GM12878 (cell line): Measurements from ENCODE around the gene ADAD1. TPM values are rescaled to one million over a fixed set of nuclear protein-coding genes. Genes with fewer than 3 reads are reported as not detected.

ENCODE experiments used
- ATAC-seq: fragments of 200-7000 bp; cut with Tn5 transposase; 3 replicates; pipeline ENCODE4 v1.9.1; 2020; ENCODE audit warnings: mild to moderate bottlenecking, moderate library complexity
- BruUV-seq: library from RNA; stranded (reverse); fragments of 400-500 nt; replicated peaks from 2 replicates; lab custom pipeline; 2021; lab: Mats Ljungman, UMichigan
- CTCF ChIA-PET: fragments of 300-600 bp; sonication (Branson Sonifier 250); formaldehyde crosslinking; extraction: SDS; loops from one replicate; lab custom pipeline; 2021; ENCODE audit warnings: inconsistent platforms; lab: Yijun Ruan, JAX
- POLR2A ChIA-PET: fragments of 350-600 bp; formaldehyde crosslinking; extraction: SDS; loops from one replicate; lab custom pipeline; 2021; ENCODE audit warnings: inconsistent platforms; lab: Charles Lee
- RAD21 ChIA-PET: fragments of 300-600 bp; sonication (Branson Sonifier 250); formaldehyde crosslinking; loops from one replicate; lab custom pipeline; 2023; ENCODE audit warnings: antibody characterized with exemption; ENCODE audit not compliant: unreplicated experiment; lab: Charles Lee
- SMC1A ChIA-PET: fragments of 300-600 bp; sonication (Branson Sonifier 250); formaldehyde crosslinking; loops from one replicate; lab custom pipeline; 2023; ENCODE audit not compliant: unreplicated experiment, uncharacterized antibody; lab: Charles Lee
- DNase-seq: peaks from one replicate; pipeline ENCODE4 v3.0.0-alpha.2; 2011; ENCODE audit warnings: low read depth, low spot score
- FAIRE-seq: peaks from 3 replicates; lab custom pipeline; 2011; peaks lifted over from hg19 to GRCh38; lab: Jason Lieb, UNC
- H2AFZ ChIP-seq: 2 replicates; pipeline ENCODE4 v1.6.0; 2011; ENCODE audit warnings: low read depth, low read length, control low read depth; ENCODE audit not compliant: control insufficient read depth
- H3K27ac ChIP-seq: 2 replicates; pipeline ENCODE4 v1.5.1; 2011; ENCODE audit warnings: control low read depth; ENCODE audit not compliant: control insufficient read depth, insufficient read depth
- H3K27me3 ChIP-seq, 2 experiments: replicated peaks in 1 of 2; 2 replicates each; pipeline versions ENCODE4 v1.6.0 to v1.6.1; 2011; ENCODE audit warnings: low read length in 1 of 2; ENCODE audit not compliant: control insufficient read depth in 2 of 2, insufficient read depth in 2 of 2
- H3K36me3 ChIP-seq, 2 experiments: 2 replicates each; pipeline ENCODE4 v1.5.1; 2011; ENCODE audit warnings: low read length in 1 of 2; ENCODE audit not compliant: control insufficient read depth in 2 of 2, insufficient read depth in 2 of 2
- H3K4me1 ChIP-seq: 2 replicates; pipeline ENCODE4 v1.6.1; 2011; ENCODE audit warnings: mild to moderate bottlenecking, low read length, moderate library complexity, mixed read lengths; ENCODE audit not compliant: control insufficient read depth, insufficient read depth
- H3K4me2 ChIP-seq: 2 replicates; pipeline ENCODE4 v1.6.0; 2011; ENCODE audit warnings: control low read depth; ENCODE audit not compliant: control insufficient read depth, insufficient read depth
- H3K4me3 ChIP-seq: fragments of 200-600 bp; sonication (generic); 2 replicates; pipeline ENCODE4 v1.5.1; 2016
- H3K79me2 ChIP-seq: 2 replicates; pipeline ENCODE4 v1.6.0; 2011; ENCODE audit warnings: low read length; ENCODE audit not compliant: control insufficient read depth, insufficient read depth
- H3K9ac ChIP-seq: 2 replicates; pipeline ENCODE4 v1.8.0; 2011; ENCODE audit warnings: low read length, control low read depth, mixed read lengths; ENCODE audit not compliant: control insufficient read depth, insufficient read depth
- H3K9me3 ChIP-seq: replicated peaks from 3 replicates; pipeline ENCODE4 v1.5.1; 2011; ENCODE audit warnings: mild to moderate bottlenecking, low read length; ENCODE audit not compliant: control insufficient read depth, insufficient read depth
- H4K20me1 ChIP-seq: 2 replicates; pipeline ENCODE4 v1.6.0; 2011; ENCODE audit not compliant: control insufficient read depth, insufficient read depth
- GATAD2B ChIP-seq: fragments of 450-650 bp; conservative IDR thresholded peaks from 2 replicates; pipeline ENCODE4 v1.6.1; 2017; ENCODE audit warnings: low read depth, mild to moderate bottlenecking, moderate library complexity
- HDAC6 ChIP-seq: fragments of 200-600 bp; sonication (generic); IDR thresholded peaks from one replicate; pipeline ENCODE4 v1.8.0; 2017; ENCODE audit warnings: antibody characterized with exemption; ENCODE audit not compliant: unreplicated experiment
- HSF1 ChIP-seq: fragments of 150-350 bp; IDR thresholded peaks from 2 replicates; pipeline ENCODE4 v1.6.1; 2014; ENCODE audit warnings: mild to moderate bottlenecking, low read depth, low read length
- PKNOX1 ChIP-seq: fragments of 450-650 bp; IDR thresholded peaks from 2 replicates; pipeline ENCODE4 v1.6.1; 2016; ENCODE audit warnings: mild to moderate bottlenecking
- TARDBP ChIP-seq: IDR thresholded peaks from 2 replicates; pipeline ENCODE4 v1.6.1; 2016; ENCODE audit warnings: borderline replicate concordance
- ZZZ3 ChIP-seq: IDR thresholded peaks from 2 replicates; pipeline ENCODE4 v1.6.1; 2011; ENCODE audit warnings: low read depth; ENCODE audit not compliant: control insufficient read depth, insufficient read length
- WGBS: methylation state at CpG from one replicate; pipeline ENCODE4 v1.1.6; 2016; ENCODE audit warnings: low lambda C conversion rate; ENCODE audit not compliant: insufficient replicate concordance, insufficient coverage; ENCODE audit errors: missing lambda C conversion rate; 5-methylcytosine and 5-hydroxymethylcytosine counted together
- in situ Hi-C: fragments of 300-500 bp; cut with MboI; formaldehyde crosslinking; loops from 9 replicates; pipeline ENCODE4 v1.14.3; 2018; ENCODE audit warnings: mixed read lengths
- intact Hi-C: fragments of 100-400 bp; cut with micrococcal nuclease; formaldehyde crosslinking; loops from one replicate; pipeline ENCODE4 v1.14.2; 2022; ENCODE audit not compliant: unreplicated experiment
- polyA plus RNA-seq, 11 experiments: library from polyadenylated mRNA; depleted of rRNA in 4 of 11; unstranded in 6 of 11; stranded (reverse) in 5 of 11; fragments of >200 nt; fragmentation: Nextera tagmentation in 4 of 11; fragmentation: Illumina TruSeq in 1 of 11; extraction: Ambion mirVana in 4 of 11; extraction: Trizol in 1 of 11; gene quantifications; 1 replicate in 1 of 11; 2 replicates in 10 of 11; pipeline versions ENCODE4 v1.2.1 to v1.2.3, GENCODE V29; 2011 to 2016; ENCODE audit warnings: inconsistent platforms in 2 of 11, missing spikeins in 2 of 11, low read depth in 1 of 11
- total RNA-seq, 4 experiments: library from RNA; depleted of rRNA in 3 of 4; stranded (reverse); fragments of >200 nt in 3 of 4; fragmentation: Illumina TruSeq in 1 of 4; extraction: Trizol in 1 of 4; gene quantifications; 2 replicates each; pipeline versions ENCODE4 v1.2.1 to v1.2.3, GENCODE V29; 2013 to 2021
- TF ChIP-seq, protein P1 (sequence below): fragments of 150-350 bp; IDR thresholded peaks from 2 replicates; pipeline ENCODE4 v1.6.1; 2016; ENCODE audit warnings: low read depth, low read length

Gene ADAD1
- total and polyA plus RNA-seq, 10 of the 15 experiments (the other 5 are each of a cell fraction or from before 2014, with no cell fraction given): not detected

DNA sequence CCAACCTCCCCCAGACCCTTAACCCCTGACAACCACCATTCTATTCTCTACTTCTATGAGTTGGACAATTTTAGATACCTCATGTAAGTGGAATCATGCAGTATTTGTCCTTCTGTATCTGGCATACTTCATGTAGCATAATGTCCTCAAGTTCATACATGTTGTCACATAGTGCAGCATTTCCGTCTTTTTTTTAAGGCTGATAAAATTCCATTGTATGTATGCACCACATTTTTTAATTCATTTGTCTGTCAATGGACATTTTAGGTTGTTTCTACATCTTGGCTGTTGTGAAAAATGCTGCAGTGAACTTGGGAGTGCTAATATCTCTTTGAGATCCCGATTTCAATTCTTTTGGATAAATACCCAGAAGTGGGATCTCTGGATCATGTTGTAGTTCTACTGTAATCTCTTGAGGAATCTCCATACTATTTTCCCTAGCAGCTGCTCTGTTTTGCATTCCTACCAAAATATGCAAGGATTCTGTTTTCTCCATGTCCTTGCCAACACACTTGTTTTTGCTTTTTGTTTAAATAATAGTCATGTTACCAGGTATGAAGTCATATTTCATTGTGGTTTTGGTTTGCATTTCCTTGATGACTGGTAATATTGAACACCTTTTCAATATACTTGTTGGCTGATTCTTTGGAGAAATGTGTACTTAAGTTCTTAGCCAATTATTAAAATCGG lies 48.8 kb upstream of the ADAD1 start:
- Histone ChIP-seq H2AFZ (no peak overlapping the region), H3K79me2 (no peaks in the 10 kb centered on the region), H3K4me3 (no peak overlapping the region), H3K9ac (no peak overlapping the region), H3K27me3 (no peaks in the 10 kb centered on the region), H3K9me3 (no peaks in the 10 kb centered on the region), H3K4me1 (no peaks in the 10 kb centered on the region), H3K36me3 (peaks cover 0 to under 1% of the 10 kb centered on the region in 2 experiments; a peak in 2 of 4 replicates), H3K27ac (no peak overlapping the region), H4K20me1 (no peaks in the 10 kb centered on the region), H3K4me2 (no peak overlapping the region)
- POLR2A ChIA-PET: no interaction called here
- WGBS: 98% methylated on average over 3 of the region's 3 CpGs
- CTCF ChIA-PET: no interaction called here
- TF ChIP-seq TARDBP (no peak), PKNOX1 (no peak), HDAC6 (no peak), ZZZ3 (no peak), GATAD2B (no peak), HSF1 (no peak)
- TF ChIP-seq, protein P1, sequence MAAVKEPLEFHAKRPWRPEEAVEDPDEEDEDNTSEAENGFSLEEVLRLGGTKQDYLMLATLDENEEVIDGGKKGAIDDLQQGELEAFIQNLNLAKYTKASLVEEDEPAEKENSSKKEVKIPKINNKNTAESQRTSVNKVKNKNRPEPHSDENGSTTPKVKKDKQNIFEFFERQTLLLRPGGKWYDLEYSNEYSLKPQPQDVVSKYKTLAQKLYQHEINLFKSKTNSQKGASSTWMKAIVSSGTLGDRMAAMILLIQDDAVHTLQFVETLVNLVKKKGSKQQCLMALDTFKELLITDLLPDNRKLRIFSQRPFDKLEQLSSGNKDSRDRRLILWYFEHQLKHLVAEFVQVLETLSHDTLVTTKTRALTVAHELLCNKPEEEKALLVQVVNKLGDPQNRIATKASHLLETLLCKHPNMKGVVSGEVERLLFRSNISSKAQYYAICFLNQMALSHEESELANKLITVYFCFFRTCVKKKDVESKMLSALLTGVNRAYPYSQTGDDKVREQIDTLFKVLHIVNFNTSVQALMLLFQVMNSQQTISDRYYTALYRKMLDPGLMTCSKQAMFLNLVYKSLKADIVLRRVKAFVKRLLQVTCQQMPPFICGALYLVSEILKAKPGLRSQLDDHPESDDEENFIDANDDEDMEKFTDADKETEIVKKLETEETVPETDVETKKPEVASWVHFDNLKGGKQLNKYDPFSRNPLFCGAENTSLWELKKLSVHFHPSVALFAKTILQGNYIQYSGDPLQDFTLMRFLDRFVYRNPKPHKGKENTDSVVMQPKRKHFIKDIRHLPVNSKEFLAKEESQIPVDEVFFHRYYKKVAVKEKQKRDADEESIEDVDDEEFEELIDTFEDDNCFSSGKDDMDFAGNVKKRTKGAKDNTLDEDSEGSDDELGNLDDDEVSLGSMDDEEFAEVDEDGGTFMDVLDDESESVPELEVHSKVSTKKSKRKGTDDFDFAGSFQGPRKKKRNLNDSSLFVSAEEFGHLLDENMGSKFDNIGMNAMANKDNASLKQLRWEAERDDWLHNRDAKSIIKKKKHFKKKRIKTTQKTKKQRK: no peak
- ATAC-seq (no peak), DNase-seq (no peak), FAIRE-seq (no peak)
- RAD21 ChIA-PET: no interaction called here
- intact Hi-C loops (no loop called here), in situ Hi-C loops (no loop called here)
- BruUV-seq: no TSS peak
- SMC1A ChIA-PET: no interaction called here
